NB4 (cell line): ENCODE measurements around the gene NAALAD2.
A peak's percentile ranks its signal among the peaks of the same experiment; 100 is the strongest.

Source experiments
- CTCF ChIP-seq: IDR thresholded peaks from one replicate; pipeline ENCODE4 v1.5.1; 2012; ENCODE audit warnings: low read depth, low read length
- TF ChIP-seq, protein P1 (sequence below): IDR thresholded peaks from 2 replicates; pipeline ENCODE4 v1.6.1; 2011; ENCODE audit warnings: low read depth, low read length

DNA sequence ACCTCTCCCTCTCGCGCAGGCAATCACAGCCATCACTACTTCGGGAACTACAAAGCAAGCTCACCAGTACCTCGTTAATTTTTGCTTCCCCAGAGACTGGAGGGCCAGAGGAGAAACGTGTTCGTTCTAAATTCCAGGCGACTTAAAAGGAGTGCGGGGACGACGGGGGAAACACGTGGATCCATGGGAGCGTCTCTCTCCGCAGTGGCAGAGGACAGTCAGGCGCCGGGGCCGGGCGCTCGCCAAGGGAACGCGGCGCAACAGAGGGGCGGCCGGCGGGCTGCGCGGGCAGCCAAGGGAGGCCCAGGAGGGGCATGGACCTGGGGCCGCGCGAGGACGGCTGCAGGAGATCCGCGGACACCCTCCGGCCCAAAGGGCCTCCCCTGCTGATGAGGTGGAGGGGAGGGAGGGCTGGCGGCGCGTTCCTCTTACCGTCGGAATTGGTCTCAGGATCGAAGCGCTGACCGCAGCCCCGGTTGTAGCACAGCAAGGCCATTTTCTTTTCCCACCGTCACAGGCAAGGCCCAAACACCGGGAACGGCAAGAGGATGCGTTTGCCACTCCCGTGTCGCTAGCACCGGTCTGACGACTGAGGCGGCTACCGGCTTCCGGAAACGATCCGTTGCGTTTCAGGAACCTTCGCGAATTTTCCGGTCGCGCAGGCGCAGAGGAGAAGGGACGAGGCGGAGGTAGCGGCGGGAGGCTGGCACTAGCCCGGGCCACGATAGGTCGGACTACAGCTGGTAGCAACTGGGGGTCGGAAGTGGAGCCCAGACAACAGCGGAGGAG lies 88.2 kb downstream of the NAALAD2 start, which contains the start of gene CHORDC1:
- TF ChIP-seq CTCF = no peak
- TF ChIP-seq, protein P1, sequence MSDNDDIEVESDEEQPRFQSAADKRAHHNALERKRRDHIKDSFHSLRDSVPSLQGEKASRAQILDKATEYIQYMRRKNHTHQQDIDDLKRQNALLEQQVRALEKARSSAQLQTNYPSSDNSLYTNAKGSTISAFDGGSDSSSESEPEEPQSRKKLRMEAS = peak; percentile 82
